Astrocyte of the cerebellum (primary cell): ENCODE results near the gene TOMM22.

ENCODE experiments used
- DNase-seq: peaks from one replicate; pipeline ENCODE4 v3.0.0-alpha.2; 2011; ENCODE audit warnings: low read depth
- H3K4me3 ChIP-seq: 2 replicates; pipeline ENCODE4 v1.5.1; 2011; ENCODE audit warnings: mild to moderate bottlenecking, low read depth, low read length, moderate library complexity
- in situ Hi-C: cut with HindIII; loops from 2 replicates; pipeline ENCODE4 v1.10.0; 2017; ENCODE audit warnings: low sequenced_read_pairs
- TF ChIP-seq, protein P1 (sequence below): IDR thresholded peaks from 2 replicates; pipeline ENCODE4 v1.5.1; 2012; ENCODE audit warnings: low read length, low read depth, moderate library complexity, mild to moderate bottlenecking; ENCODE audit errors: missing control alignments

The TOMM22 gene

DNA sequence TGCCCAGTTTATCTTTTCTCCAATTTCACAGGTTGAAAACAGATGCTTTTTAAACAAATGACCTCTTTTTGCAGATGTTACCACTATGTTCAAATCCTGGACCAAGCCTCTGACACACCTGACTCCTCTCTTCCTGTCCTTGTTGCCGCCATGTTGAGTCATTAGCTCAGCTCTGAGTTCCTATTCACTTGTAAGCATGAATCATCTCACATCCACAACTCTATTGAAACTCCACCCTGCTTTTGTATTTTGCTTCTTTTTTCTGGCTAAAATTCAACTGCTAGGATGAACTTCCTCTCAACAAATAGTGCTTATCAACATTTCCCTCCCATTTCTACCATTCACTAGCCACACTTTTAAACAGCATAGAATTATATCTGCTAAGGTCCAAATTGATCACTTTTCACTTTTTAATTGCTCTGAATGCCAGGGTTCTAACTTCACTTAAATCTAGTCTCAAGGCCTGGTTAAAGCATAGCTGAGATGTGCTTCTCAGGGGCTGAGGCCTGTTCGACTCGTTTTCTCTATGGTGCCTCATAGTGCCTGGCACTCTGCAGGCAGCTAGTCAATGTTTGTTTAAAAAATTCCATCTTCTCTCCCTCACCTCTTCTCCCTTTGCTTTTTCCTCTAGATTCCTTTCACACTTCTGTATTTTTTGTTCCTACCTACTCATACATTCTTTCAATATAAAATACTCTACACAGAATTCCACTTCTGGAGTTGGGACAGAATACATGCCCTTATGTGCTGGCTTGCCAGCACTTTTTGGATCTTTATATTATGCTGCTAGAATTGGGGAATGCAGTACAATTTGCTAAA, 15.1 kb downstream of the TOMM22 start:
- DNase-seq, result peak; percentile 57
- in situ Hi-C loops, result no loop called here
- H3K4me3 ChIP-seq, result peak overlapping the region; percentile 85
- TF ChIP-seq, protein P1, sequence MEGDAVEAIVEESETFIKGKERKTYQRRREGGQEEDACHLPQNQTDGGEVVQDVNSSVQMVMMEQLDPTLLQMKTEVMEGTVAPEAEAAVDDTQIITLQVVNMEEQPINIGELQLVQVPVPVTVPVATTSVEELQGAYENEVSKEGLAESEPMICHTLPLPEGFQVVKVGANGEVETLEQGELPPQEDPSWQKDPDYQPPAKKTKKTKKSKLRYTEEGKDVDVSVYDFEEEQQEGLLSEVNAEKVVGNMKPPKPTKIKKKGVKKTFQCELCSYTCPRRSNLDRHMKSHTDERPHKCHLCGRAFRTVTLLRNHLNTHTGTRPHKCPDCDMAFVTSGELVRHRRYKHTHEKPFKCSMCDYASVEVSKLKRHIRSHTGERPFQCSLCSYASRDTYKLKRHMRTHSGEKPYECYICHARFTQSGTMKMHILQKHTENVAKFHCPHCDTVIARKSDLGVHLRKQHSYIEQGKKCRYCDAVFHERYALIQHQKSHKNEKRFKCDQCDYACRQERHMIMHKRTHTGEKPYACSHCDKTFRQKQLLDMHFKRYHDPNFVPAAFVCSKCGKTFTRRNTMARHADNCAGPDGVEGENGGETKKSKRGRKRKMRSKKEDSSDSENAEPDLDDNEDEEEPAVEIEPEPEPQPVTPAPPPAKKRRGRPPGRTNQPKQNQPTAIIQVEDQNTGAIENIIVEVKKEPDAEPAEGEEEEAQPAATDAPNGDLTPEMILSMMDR, result no peak

DNA sequence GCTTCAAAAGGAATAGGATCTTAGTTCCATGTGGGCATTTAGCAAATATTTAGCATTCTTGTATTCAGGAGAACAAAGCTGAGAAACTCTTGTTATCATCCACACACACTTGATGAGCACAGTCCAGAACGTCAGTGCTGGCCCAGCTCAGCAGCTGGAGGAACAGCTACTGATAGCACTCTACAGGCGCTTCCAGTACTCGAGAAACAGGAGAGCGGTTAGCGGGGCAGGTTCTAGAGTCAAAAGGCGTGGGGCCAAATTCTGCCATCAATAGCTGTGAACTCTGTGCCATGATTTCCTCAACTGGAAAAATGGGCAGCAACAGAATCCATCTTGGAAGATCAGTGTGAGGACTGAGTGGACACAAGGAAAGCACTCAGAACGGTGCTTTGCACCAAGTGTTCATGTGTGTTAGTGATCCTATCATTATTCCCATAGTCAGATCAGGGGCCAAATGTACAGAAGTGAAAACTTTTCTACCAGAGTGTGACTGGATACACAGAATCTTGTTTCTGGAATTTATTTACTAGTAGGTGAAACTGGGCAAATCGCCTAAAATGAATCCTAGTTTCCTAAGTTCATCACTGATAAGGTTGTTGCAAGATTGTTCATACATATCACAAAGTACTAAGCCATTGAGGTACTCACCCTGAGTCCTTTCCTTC, 15.8 kb downstream of the TOMM22 start:
- in situ Hi-C loops, result no loop called here
- no peak for DNase-seq
- peak overlapping the region; percentile 85 for H3K4me3 ChIP-seq
- TF ChIP-seq, protein P1, result no peak

DNA sequence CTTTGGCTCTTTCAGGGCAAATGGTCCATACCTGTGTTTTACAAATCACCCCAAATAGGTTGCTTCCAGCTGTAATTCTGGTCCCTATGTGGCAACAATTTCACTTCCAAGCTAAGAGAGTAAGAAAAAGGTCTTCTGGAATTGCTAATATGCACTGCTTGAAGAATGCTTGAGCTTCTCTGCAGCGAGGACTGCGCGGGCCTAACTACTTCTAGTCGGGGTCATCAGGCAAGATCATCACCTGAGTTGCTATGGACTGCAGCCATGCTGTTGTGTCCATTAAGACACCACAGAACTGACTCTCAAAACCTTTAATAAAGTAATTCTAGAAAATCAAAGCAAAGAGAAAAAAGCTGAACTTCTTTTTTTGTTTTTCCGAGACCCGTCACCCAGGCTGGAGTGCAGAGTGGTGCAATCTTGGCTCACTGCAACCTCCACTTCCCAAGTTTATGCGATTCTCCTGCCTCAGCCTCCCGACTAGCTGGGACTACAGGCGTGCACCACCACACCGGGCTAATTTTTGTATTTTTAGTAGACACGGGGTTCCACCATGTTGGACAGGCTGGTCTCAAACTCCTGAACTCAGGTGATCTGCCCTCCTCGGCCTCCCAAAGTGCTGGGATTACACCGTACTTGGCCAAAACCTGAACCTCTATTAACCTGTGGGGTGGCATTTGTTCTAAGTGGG, 16.8 kb downstream of the TOMM22 start:
- TF ChIP-seq, protein P1, result no peak
- DNase-seq, result no peak
- in situ Hi-C loops, result no loop called here
- H3K4me3 ChIP-seq, result peak overlapping the region; percentile 85

DNA sequence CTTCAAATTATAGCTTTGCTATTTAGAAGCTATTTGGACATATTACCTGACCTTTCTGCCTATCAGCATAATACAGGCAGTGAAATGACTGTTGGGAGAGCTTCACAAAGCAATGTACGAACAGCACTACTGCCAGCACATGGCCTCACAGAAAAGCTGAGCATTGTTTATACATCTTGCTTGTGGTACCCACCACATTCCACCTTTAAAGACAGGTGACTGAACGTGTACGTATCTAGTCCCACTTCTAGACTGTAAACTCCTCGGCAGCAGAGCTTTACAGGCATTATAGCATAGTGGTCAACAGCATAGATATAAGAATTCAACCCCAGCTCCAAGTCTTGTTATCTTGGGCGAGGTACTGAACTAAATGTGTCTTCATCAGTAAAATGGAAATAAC, 17.4 kb downstream of the TOMM22 start:
- no peak for DNase-seq
- TF ChIP-seq, protein P1, result no peak
- in situ Hi-C loops, result no loop called here
- H3K4me3 ChIP-seq, result peak overlapping the region; percentile 85

DNA sequence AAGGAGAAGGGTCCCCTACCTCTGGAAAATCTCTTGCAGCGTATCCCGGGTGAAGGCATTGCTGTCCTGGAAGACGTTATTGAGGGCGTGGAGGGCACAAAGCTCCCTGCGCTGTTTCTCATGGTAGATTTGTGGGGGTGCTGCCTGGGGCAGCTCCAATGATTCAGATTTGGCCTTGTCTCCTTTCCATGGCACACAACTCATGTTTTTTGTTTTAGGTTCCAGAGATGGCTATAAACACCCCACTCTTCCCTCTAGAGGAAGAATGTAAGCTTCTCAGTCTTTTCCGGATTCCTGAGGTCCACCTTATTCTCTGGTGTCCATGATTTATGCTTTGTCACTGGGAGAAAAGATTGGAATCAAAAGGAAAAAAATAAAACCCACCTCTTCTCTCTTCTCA, 18.0 kb downstream of the TOMM22 start:
- in situ Hi-C loops, result no loop called here
- no peak for DNase-seq
- TF ChIP-seq, protein P1, result peak; percentile 6
- peak overlapping the region; percentile 85 for H3K4me3 ChIP-seq

DNA sequence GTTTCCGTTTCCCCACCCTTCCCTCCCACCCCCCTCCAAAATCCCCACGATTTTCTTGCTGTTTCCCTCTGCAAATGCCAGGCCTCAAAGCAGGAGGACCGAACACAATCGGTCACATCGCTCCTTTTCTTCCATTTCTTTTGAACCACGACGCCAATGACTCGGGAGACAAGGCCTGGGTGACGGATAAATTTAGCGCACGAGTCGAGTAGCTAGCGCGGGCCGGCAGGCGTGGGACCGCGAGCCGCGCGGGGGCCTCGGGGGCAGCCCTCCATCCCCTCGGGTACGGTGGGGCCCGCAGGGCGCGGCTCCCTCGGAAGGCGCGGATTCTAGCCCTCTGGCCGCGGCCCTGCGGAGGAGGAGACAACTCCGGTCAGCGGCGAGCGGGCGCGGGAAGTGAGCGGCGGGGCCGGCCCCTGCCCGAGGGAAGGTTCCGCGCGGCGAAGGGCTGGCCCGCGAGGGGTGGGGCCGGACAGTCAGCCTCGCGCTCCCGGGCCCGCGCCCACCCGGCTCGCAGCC, 18.6 kb downstream of the TOMM22 start:
- peak overlapping the region; percentile 85 for H3K4me3 ChIP-seq
- DNase-seq, result no peak
- in situ Hi-C loops, result no loop called here
- TF ChIP-seq, protein P1, result no peak
